ENCODE data around the gene SLC28A2. TPM values are rescaled to one million over a fixed set of nuclear protein-coding genes. Genes with fewer than 3 reads are reported as not detected.
A peak's percentile ranks its signal among the peaks of the same experiment; 100 is the strongest.
"Not testable (repeated sequence)": the region's sequence is repeated elsewhere in the genome, so short reads cannot be mapped to it uniquely, and the experiment has no call there.

The SLC28A2 gene
- total and polyA plus RNA-seq, 8 donors: 0.09 to 0.22 TPM; not detected in 6

GRCh38 chr15:45307230-45307924 lies 55.3 kb downstream of the SLC28A2 start:
- Histone ChIP-seq H3K4me1 (peaks cover 8 to 25% (median 18%) of the 10 kb centered on the region in 3 donors), H3K27me3 (no peaks in the 10 kb centered on the region), H3K36me3 (no peaks in the 10 kb centered on the region), H3K27ac (peak overlapping the region in 2 of 4 donors; percentile 38 to 47), H3K9me3 (no peaks in the 10 kb centered on the region), H3K4me3 (peak overlapping the region in 1 of 4 donors; percentile 4)
- peak; percentile 68 for FAIRE-seq
- no peak for DNase-seq
- ATAC-seq: peak; percentile 60 to 79 (median 64)
- WGBS, 2 donors: 22 to 26% methylated on average over 5 of the region's 5 CpGs
- intact Hi-C loops (cut with DNase I): loop anchor here in 1 of 3 donors (5.0 kb wide), 1 partner anchor 95 kb away; a partner anchor contains a TSS
- TF ChIP-seq, protein P1, sequence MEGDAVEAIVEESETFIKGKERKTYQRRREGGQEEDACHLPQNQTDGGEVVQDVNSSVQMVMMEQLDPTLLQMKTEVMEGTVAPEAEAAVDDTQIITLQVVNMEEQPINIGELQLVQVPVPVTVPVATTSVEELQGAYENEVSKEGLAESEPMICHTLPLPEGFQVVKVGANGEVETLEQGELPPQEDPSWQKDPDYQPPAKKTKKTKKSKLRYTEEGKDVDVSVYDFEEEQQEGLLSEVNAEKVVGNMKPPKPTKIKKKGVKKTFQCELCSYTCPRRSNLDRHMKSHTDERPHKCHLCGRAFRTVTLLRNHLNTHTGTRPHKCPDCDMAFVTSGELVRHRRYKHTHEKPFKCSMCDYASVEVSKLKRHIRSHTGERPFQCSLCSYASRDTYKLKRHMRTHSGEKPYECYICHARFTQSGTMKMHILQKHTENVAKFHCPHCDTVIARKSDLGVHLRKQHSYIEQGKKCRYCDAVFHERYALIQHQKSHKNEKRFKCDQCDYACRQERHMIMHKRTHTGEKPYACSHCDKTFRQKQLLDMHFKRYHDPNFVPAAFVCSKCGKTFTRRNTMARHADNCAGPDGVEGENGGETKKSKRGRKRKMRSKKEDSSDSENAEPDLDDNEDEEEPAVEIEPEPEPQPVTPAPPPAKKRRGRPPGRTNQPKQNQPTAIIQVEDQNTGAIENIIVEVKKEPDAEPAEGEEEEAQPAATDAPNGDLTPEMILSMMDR (IDR thresholded peaks at IDR 0.05): peak; percentile 11 to 43 (median 38)

DNA sequence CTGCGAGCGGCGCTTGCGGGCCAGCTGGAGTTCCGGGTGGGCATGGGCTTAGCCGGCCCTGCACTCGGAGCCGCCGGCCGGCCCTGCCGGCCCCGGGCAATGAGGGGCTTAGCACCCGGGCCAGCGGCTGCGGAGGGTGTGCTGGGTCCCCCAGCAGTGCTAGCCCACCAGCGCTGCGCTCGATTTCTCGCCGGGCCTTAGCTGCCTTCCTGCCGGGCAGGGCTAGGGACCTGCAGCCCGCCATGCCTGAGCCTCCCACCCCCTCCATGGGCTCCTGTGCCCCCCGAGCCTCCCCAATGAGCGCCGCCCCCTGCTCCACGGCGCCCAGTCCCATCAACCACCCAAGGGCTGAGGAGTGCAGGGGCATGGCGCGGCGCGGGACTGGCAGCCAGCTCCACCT lies 62.1 kb downstream of the SLC28A2 start:
- H3K27ac ChIP-seq, H3K4me3 ChIP-seq, FAIRE-seq, ATAC-seq, H3K9me3 ChIP-seq, H3K27me3 ChIP-seq, H3K36me3 ChIP-seq: not testable (repeated sequence)
- H3K4me1 ChIP-seq: peaks cover 3 to 18% (median 8%) of the 10 kb centered on the region in 3 donors
- peak in 1 of 6 donors; percentile 56 for DNase-seq
- intact Hi-C loops (cut with DNase I): loop anchor here in 1 of 3 donors (10.0 kb wide), 1 partner anchor 81 kb away; no protein-coding TSS in a partner anchor
- 93 to 96% methylated on average over 18 to 31 of the region's 31 CpGs for WGBS, 2 donors

- Histone ChIP-seq H3K9me3 (no peaks in the 10 kb centered on the region), H3K27me3 (no peaks in the 10 kb centered on the region), H3K27ac (no peak overlapping the region), H3K4me3 (no peak overlapping the region), H3K4me1 (peaks cover 7 to 26% (median 8%) of the 10 kb centered on the region in 3 donors), H3K36me3 (no peaks in the 10 kb centered on the region)
- DNase-seq (peak in 4 of 6 donors; percentile 43 to 65 (median 56)), FAIRE-seq (no peak), ATAC-seq (peak; percentile 51 to 78 (median 64))
- 69 to 73% methylated on average over 13 of the region's 13 CpGs for WGBS, 2 donors
- TF ChIP-seq, protein P1 (IDR thresholded peaks at IDR 0.05): peak in 1 of 4 donors; percentile 25
- intact Hi-C loops (cut with DNase I): loop anchor here in 1 of 3 donors (10.0 kb wide), 1 partner anchor 80 kb away; no protein-coding TSS in a partner anchor
Observed at GRCh38 chr15:45314960-45315359, 62.9 kb downstream of the SLC28A2 start.

- no peak for DNase-seq
- peaks cover 9 to 13% (median 12%) of the 10 kb centered on the region in 3 donors for H3K4me1 ChIP-seq
- H3K9me3 ChIP-seq: no peaks in the 10 kb centered on the region
- H3K36me3 ChIP-seq: no peaks in the 10 kb centered on the region
- ATAC-seq: peak; percentile 35 to 55 (median 47)
- 53 to 56% methylated on average over 7 of the region's 7 CpGs for WGBS, 2 donors
- TF ChIP-seq, protein P1 (IDR thresholded peaks at IDR 0.05): no peak
- peak overlapping the region in 2 of 4 donors; percentile 44 to 60 for H3K27ac ChIP-seq
- H3K27me3 ChIP-seq: no peaks in the 10 kb centered on the region
- FAIRE-seq: no peak
- intact Hi-C loops (cut with DNase I): loop anchor here in 1 of 3 donors (10.0 kb wide), 1 partner anchor 75 kb away; no protein-coding TSS in a partner anchor
- no peak overlapping the region for H3K4me3 ChIP-seq
Observed at GRCh38 chr15:45319472-45320214, 67.6 kb downstream of the SLC28A2 start.

- no peaks in the 10 kb centered on the region for H3K36me3 ChIP-seq
- intact Hi-C loops (cut with DNase I): no loop called here
- 53% methylated on average over 3 of the region's 3 CpGs for WGBS, 2 donors
- DNase-seq (peak in 1 of 6 donors; percentile 52), ATAC-seq (peak; percentile 89 to 94 (median 90)), FAIRE-seq (no peak)
- TF ChIP-seq, protein P1 (IDR thresholded peaks at IDR 0.05): no peak
- H3K27ac ChIP-seq: peak overlapping the region in 2 of 4 donors; percentile 44 to 60
- H3K27me3 ChIP-seq: no peaks in the 10 kb centered on the region
- H3K9me3 ChIP-seq: no peaks in the 10 kb centered on the region
- no peak overlapping the region for H3K4me3 ChIP-seq
- peaks cover 9 to 13% (median 12%) of the 10 kb centered on the region in 3 donors for H3K4me1 ChIP-seq
Observed at GRCh38 chr15:45320581-45321205, 68.7 kb downstream of the SLC28A2 start.
